Common myeloid progenitor, CD34-positive (primary cell): ENCODE measurements around the gene ZNRF2.

Experiments
- CTCF ChIA-PET: fragments of 350-600 bp; sonication (Branson Sonifier 250); formaldehyde crosslinking; loops from one replicate; lab custom pipeline; 2021; ENCODE audit warnings: antibody characterized with exemption; lab: Charles Lee
- POLR2A ChIA-PET: fragments of 350-600 bp; sonication (Branson Sonifier 250); formaldehyde crosslinking; loops from one replicate; lab custom pipeline; 2021; ENCODE audit warnings: antibody characterized with exemption; lab: Charles Lee
- DNase-seq, 3 donors: peaks; one replicate each; pipeline versions ENCODE4 v3.0.0 to v3.0.0-alpha.2; 2013
- H3K27ac ChIP-seq, 2 experiments: 1 replicate in 1 of 2; 2 replicates in 1 of 2; pipeline ENCODE4 v1.7.0; 2013; ENCODE audit warnings: inconsistent platforms in 2 of 2, low read length in 2 of 2, mild to moderate bottlenecking in 2 of 2, low read depth in 1 of 2, moderate library complexity in 1 of 2; ENCODE audit not compliant: severe bottlenecking in 2 of 2, insufficient read depth in 1 of 2, poor library complexity in 1 of 2
- H3K27me3 ChIP-seq, 5 experiments: replicated peaks in 2 of 5; 1 replicate in 3 of 5; 2 replicates in 2 of 5; pipeline versions ENCODE4 v1.6.1 to v1.7.0; 2013; ENCODE audit warnings: low read length in 4 of 5, mild to moderate bottlenecking in 2 of 5, moderate library complexity in 2 of 5, inconsistent platforms in 1 of 5; ENCODE audit not compliant: insufficient read depth in 5 of 5, control insufficient read depth in 4 of 5
- H3K36me3 ChIP-seq, 4 experiments: 1 replicate in 2 of 4; 2 replicates in 2 of 4; pipeline versions ENCODE4 v1.6.1 to v1.7.0; 2013; ENCODE audit warnings: low read length in 3 of 4, control low read depth in 1 of 4, mild to moderate bottlenecking in 1 of 4; ENCODE audit not compliant: control insufficient read depth in 4 of 4, insufficient read depth in 4 of 4
- H3K4me1 ChIP-seq, 4 experiments: 1 replicate in 3 of 4; 2 replicates in 1 of 4; pipeline versions ENCODE4 v1.6.1 to v1.7.1; 2013; ENCODE audit warnings: low read length in 3 of 4, mild to moderate bottlenecking in 3 of 4, control low read depth in 1 of 4, inconsistent platforms in 1 of 4, moderate library complexity in 1 of 4; ENCODE audit not compliant: control insufficient read depth in 4 of 4, insufficient read depth in 4 of 4; ENCODE audit errors: control extremely low read depth in 1 of 4
- H3K4me3 ChIP-seq, 7 experiments: 1 replicate in 4 of 7; 2 replicates in 3 of 7; pipeline versions ENCODE4 v1.5.1 to v1.7.0; 2013; ENCODE audit warnings: mild to moderate bottlenecking in 7 of 7, low read length in 6 of 7, moderate library complexity in 6 of 7, inconsistent platforms in 2 of 7, low read depth in 2 of 7, control low read depth in 1 of 7; ENCODE audit not compliant: insufficient read depth in 4 of 7, control insufficient read depth in 1 of 7; ENCODE audit errors: extremely low read depth in 1 of 7
- H3K9me3 ChIP-seq, 5 experiments: 1 replicate in 4 of 5; 2 replicates in 1 of 5; pipeline versions ENCODE4 v1.6.1 to v1.7.1; 2013; ENCODE audit warnings: low read length in 4 of 5, mild to moderate bottlenecking in 2 of 5, inconsistent platforms in 1 of 5, low read depth in 1 of 5, moderate library complexity in 1 of 5; ENCODE audit not compliant: control insufficient read depth in 4 of 5, insufficient read depth in 2 of 5; ENCODE audit errors: control extremely low read depth in 1 of 5
- WGBS: methylation state at CpG from one replicate; pipeline ENCODE4 v1.1.5; 2013; ENCODE audit not compliant: insufficient coverage; 5-methylcytosine and 5-hydroxymethylcytosine counted together

ZNRF2 gene

GRCh38 chr7:30278849-30279652, 5.3 kb upstream of the ZNRF2 start:
- H3K36me3 ChIP-seq = no peaks in the 10 kb centered on the region
- H3K27ac ChIP-seq = no peak overlapping the region
- H3K4me1 ChIP-seq = peaks cover 7 to 25% (median 16%) of the 10 kb centered on the region in 4 experiments
- ChIA-PET CTCF (interaction anchor here (0.6 to 7.0 kb wide), 11 partner anchors 24 to 299 kb away, joined by 3 to 47 read pairs (median 4); no protein-coding TSS in a partner anchor), POLR2A (no interaction called here)
- peak in 2 of 3 donors; percentile 55 to 60 for DNase-seq
- no peaks in the 10 kb centered on the region for H3K9me3 ChIP-seq
- WGBS = 82% methylated on average over 3 of the region's 8 CpGs
- peak overlapping the region in 3 of 7 experiments; percentile 11 to 57 (median 23) for H3K4me3 ChIP-seq
- no peaks in the 10 kb centered on the region for H3K27me3 ChIP-seq

GRCh38 chr7:30279653-30279904, 4.8 kb upstream of the ZNRF2 start:
- WGBS = 0% methylated on average over 2 of the region's 2 CpGs
- no peak overlapping the region for H3K27ac ChIP-seq
- DNase-seq = no peak
- peak overlapping the region in 3 of 7 experiments; percentile 11 to 57 (median 23) for H3K4me3 ChIP-seq
- peaks cover 7 to 25% (median 16%) of the 10 kb centered on the region in 4 experiments for H3K4me1 ChIP-seq
- H3K9me3 ChIP-seq = no peaks in the 10 kb centered on the region
- ChIA-PET POLR2A (no interaction called here), CTCF (interaction anchor here (1.7 to 7.0 kb wide), 4 partner anchors 74 to 285 kb away, joined by 5 to 47 read pairs (median 29); no protein-coding TSS in a partner anchor)
- no peaks in the 10 kb centered on the region for H3K36me3 ChIP-seq
- H3K27me3 ChIP-seq = no peaks in the 10 kb centered on the region

- H3K27me3 ChIP-seq = no peaks in the 10 kb centered on the region
- ChIA-PET POLR2A (no interaction called here), CTCF (interaction anchor here (1.5 to 7.0 kb wide), 2 partner anchors 72 to 131 kb away, joined by 4 to 47 read pairs; no protein-coding TSS in a partner anchor)
- no peak for DNase-seq
- H3K4me1 ChIP-seq = peaks cover 7 to 25% (median 16%) of the 10 kb centered on the region in 4 experiments
- H3K9me3 ChIP-seq = no peaks in the 10 kb centered on the region
- no peaks in the 10 kb centered on the region for H3K36me3 ChIP-seq
- WGBS = no CpG with 5 or more reads among the region's 1 CpG
- H3K27ac ChIP-seq = no peak overlapping the region
- H3K4me3 ChIP-seq = no peak overlapping the region
Observed at GRCh38 chr7:30280631-30281030, 3.8 kb upstream of the ZNRF2 start.

GRCh38 chr7:30281263-30281662, 3.1 kb upstream of the ZNRF2 start:
- Histone ChIP-seq H3K36me3 (no peaks in the 10 kb centered on the region), H3K27ac (no peak overlapping the region), H3K4me1 (peaks cover 9 to 25% (median 16%) of the 10 kb centered on the region in 4 experiments), H3K27me3 (no peaks in the 10 kb centered on the region), H3K9me3 (peaks cover 0 to 5% (median 0%) of the 10 kb centered on the region in 5 experiments), H3K4me3 (no peak overlapping the region)
- POLR2A ChIA-PET = no interaction called here
- DNase-seq = no peak
- WGBS = 80% methylated on average over 1 of the region's 1 CpG
- CTCF ChIA-PET = interaction anchor here (1.2 to 1.8 kb wide), 3 partner anchors 8 to 131 kb away, joined by 4 to 6 read pairs (median 6); no protein-coding TSS in a partner anchor

GRCh38 chr7:30281791-30282190, 2.6 kb upstream of the ZNRF2 start:
- peaks cover 13 to 25% (median 16%) of the 10 kb centered on the region in 4 experiments for H3K4me1 ChIP-seq
- H3K4me3 ChIP-seq = no peak overlapping the region
- H3K9me3 ChIP-seq = peaks cover 0 to 5% (median 2%) of the 10 kb centered on the region in 5 experiments
- no peaks in the 10 kb centered on the region for H3K36me3 ChIP-seq
- no peak overlapping the region for H3K27ac ChIP-seq
- no peak for DNase-seq
- CTCF ChIA-PET = interaction anchor here (1.2 to 1.8 kb wide), 3 partner anchors 9 to 130 kb away, joined by 4 to 6 read pairs (median 6); no protein-coding TSS in a partner anchor
- H3K27me3 ChIP-seq = no peaks in the 10 kb centered on the region
- 83% methylated on average over 2 of the region's 2 CpGs for WGBS
- POLR2A ChIA-PET = no interaction called here

GRCh38 chr7:30282735-30283134, 1.7 kb upstream of the ZNRF2 start:
- POLR2A ChIA-PET = no interaction called here
- Histone ChIP-seq H3K4me3 (no peak overlapping the region), H3K36me3 (no peaks in the 10 kb centered on the region), H3K27ac (no peak overlapping the region), H3K9me3 (peaks cover 0 to 5% (median 3%) of the 10 kb centered on the region in 5 experiments), H3K27me3 (no peaks in the 10 kb centered on the region), H3K4me1 (peaks cover 13 to 25% (median 18%) of the 10 kb centered on the region in 4 experiments)
- DNase-seq = no peak
- WGBS = 83% methylated on average over 1 of the region's 3 CpGs
- CTCF ChIA-PET = interaction anchor here (1.8 kb wide), 1 partner anchor 129 kb away, joined by 6 read pairs; no protein-coding TSS in a partner anchor
